Activated CD8-positive, alpha-beta memory T cell treated with anti-CD3 and anti-CD28 coated beads, Interleukin-2, amount 10 ng/mL, durations not matched to agents 7 days and 5 days (primary cell): ENCODE results near the gene COPS9. TPM values are rescaled to one million over a fixed set of nuclear protein-coding genes. Genes with fewer than 3 reads are reported as not detected.

Source experiments
- ATAC-seq: fragments of 150-1000 bp; cut with Tn5 transposase; one replicate; pipeline ENCODE4 v1.10.0; 2021; ENCODE audit warnings: moderate library complexity
- CTCF ChIA-PET: fragments of 350-600 bp; sonication (Branson Sonifier 250); formaldehyde crosslinking; loops from one replicate; lab custom pipeline; 2021; ENCODE audit warnings: antibody characterized with exemption; lab: Charles Lee
- DNase-seq: peaks from one replicate; pipeline ENCODE4 v3.0.0-alpha.2; 2020
- H3K27ac Mint-ChIP-seq: one replicate; pipeline ENCODE4 v1.8.0; 2021; ENCODE audit warnings: mild to moderate bottlenecking, mixed read lengths
- H3K27me3 Mint-ChIP-seq: one replicate; pipeline ENCODE4 v1.8.0; 2021; ENCODE audit warnings: mixed read lengths
- H3K36me3 Mint-ChIP-seq: one replicate; pipeline ENCODE4 v1.8.0; 2021; ENCODE audit warnings: mild to moderate bottlenecking, mixed read lengths
- H3K4me1 Mint-ChIP-seq: one replicate; pipeline ENCODE4 v1.8.0; 2021; ENCODE audit warnings: mixed read lengths
- H3K4me3 Mint-ChIP-seq: one replicate; pipeline ENCODE4 v1.8.0; 2021; ENCODE audit warnings: mild to moderate bottlenecking, moderate library complexity, mixed read lengths
- H3K9me3 Mint-ChIP-seq: one replicate; pipeline ENCODE4 v1.8.0; 2022; ENCODE audit warnings: low read depth, mixed read lengths
- total RNA-seq, 2 experiments: library from RNA; stranded (reverse); gene quantifications; one replicate each; pipeline ENCODE4 v1.2.3, GENCODE V29; 2021

Gene COPS9
- total RNA-seq, 2 experiments from 2014 or later: 80.4 to 112 TPM

DNA sequence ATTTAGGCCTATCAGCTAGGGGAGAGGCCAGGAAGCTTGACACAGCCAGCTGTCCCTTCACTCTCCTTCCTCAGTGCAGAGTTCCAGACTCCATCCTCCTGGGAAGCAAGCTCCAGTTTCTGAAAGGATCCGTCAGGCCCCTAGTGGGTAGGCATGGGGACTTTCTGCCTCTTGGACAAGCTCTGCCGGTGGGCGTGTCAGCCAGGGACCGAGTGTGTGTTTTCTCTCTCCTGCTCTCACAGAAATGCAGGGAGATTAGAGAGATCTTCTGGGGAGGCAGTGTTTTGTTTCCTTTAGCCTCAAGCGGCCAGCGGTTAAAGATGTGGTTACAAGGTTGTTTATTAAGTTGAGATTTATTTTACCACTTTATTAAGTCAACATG lies 34.2 kb upstream of the COPS9 start:
- H3K27ac Mint-ChIP-seq: no peak overlapping the region
- no peaks in the 10 kb centered on the region for H3K9me3 Mint-ChIP-seq
- H3K27me3 Mint-ChIP-seq: peaks cover 13% of the 10 kb centered on the region
- CTCF ChIA-PET: no interaction called here
- DNase-seq (no peak), ATAC-seq (no peak)
- H3K4me3 Mint-ChIP-seq: no peak overlapping the region
- no peaks in the 10 kb centered on the region for H3K36me3 Mint-ChIP-seq
- H3K4me1 Mint-ChIP-seq: no peaks in the 10 kb centered on the region

DNA sequence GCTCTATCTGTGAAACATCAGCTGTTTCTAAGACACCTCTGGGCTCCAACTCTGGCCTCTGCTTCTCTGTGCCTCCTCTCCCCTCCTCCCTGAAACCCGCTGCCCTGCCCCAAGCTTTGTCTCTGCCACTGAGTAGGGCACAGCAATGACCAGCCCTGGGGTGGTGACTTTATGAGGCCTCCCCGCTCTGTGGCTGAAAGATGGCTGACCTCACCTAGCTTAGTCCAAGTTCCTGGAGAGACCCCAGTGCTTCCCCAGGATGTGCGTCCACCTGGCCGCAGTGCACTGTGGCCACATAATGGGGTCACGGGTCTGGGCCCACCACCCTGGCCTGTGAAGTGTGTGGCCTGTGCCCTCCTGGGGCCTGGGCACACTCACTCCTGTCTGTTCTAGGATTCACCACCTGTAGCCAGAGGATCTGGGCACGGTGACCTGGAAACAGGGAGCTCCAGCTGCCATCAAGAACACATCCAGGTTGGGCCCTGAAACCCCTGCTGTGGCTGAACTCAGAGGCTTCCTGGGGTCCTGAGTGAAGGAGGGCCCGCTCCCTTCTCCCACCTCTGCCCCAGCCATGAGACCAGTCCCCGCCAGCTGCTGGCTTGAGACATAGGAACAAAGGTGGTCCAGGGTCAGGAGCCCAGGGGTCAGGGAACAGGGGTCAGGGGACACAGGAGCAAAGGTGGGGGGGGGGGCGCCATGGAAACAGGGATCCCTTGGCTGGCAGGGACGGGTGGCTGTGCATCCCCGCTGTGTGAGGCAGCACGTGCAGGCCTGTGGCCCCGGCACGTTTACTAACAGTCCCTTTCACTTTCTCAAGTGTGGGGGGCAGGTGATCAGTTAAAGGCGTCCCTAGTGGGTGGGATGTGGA lies 33.6 kb upstream of the COPS9 start:
- peaks cover 10% of the 10 kb centered on the region for H3K27me3 Mint-ChIP-seq
- no peak overlapping the region for H3K4me3 Mint-ChIP-seq
- no peaks in the 10 kb centered on the region for H3K4me1 Mint-ChIP-seq
- CTCF ChIA-PET: no interaction called here
- DNase-seq (no peak), ATAC-seq (no peak)
- H3K27ac Mint-ChIP-seq: no peak overlapping the region
- no peaks in the 10 kb centered on the region for H3K36me3 Mint-ChIP-seq
- H3K9me3 Mint-ChIP-seq: no peaks in the 10 kb centered on the region

DNA sequence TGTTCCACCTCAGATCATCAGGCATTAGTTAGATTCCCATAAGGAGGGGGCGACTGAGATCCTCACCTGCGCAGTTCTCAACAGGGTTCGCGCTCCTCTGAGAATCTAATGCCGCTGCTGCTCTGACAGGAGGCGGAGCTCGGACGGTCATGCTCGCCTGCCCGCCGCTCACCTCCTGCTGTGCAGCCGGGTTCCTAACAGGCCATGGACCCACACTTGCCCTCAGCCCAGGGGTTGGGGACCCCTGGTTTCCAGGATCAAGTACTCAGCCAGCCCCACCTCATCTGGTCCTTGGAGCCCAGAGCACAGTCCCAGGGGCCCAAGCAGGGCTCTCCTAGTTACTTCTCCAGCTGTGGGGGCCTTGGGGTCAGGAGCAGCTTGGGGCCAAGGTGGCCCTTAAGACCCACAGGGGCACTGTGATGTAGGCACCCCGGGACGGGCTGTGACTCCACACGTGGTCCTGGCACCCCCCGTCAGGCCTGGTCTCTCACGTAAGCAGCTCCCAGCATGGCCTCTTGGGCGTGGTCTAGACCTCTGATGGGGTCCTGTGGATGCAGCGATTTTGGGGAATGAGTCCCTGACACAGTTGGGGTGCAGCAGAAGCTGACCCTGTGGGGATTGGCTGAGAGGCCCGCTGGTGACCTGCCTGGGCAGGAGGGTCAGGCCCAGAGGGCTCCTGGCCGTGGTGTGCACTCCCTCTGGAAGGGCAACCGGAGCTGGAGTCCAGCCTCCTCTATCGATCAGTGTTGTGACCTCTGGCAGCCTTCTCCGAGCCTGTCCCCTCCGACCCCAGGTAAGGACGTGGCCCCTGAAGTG lies 32.6 kb upstream of the COPS9 start:
- CTCF ChIA-PET: no interaction called here
- peaks cover 8% of the 10 kb centered on the region for H3K9me3 Mint-ChIP-seq
- H3K4me3 Mint-ChIP-seq: no peak overlapping the region

DNA sequence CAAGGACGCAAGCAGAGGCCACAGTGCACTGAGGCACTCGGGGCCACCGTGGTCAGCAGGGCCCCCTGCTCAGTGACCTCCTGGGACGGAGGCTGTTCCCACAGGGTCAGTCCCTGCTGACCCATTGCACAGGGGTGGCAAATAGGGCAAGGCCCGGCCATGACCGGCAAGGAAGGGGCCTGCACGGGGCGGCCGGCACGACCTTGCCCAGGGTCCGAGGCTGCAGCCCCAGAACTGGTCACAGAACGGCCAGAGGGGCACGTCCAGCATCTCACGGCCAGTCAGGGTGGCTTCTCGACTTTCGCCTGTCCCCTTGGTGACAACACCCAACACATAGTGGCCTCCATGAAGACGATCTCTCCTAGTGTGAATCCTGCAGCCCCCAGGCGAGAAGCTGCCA lies 31.9 kb upstream of the COPS9 start:
- no peak overlapping the region for H3K4me3 Mint-ChIP-seq
- no peak for DNase-seq
- H3K27me3 Mint-ChIP-seq: no peaks in the 10 kb centered on the region
- no peak for ATAC-seq
- no peaks in the 10 kb centered on the region for H3K36me3 Mint-ChIP-seq
- H3K27ac Mint-ChIP-seq: no peak overlapping the region
- CTCF ChIA-PET: no interaction called here
- H3K4me1 Mint-ChIP-seq: no peaks in the 10 kb centered on the region
- H3K9me3 Mint-ChIP-seq: peaks cover 8% of the 10 kb centered on the region

More for the DNA sequence above, 32.6 kb upstream of the COPS9 start:
- H3K36me3 Mint-ChIP-seq: no peaks in the 10 kb centered on the region
- no peak overlapping the region for H3K27ac Mint-ChIP-seq
- no peak for ATAC-seq
- H3K4me1 Mint-ChIP-seq: no peaks in the 10 kb centered on the region
- H3K27me3 Mint-ChIP-seq: peaks cover 4% of the 10 kb centered on the region
- no peak for DNase-seq

DNA sequence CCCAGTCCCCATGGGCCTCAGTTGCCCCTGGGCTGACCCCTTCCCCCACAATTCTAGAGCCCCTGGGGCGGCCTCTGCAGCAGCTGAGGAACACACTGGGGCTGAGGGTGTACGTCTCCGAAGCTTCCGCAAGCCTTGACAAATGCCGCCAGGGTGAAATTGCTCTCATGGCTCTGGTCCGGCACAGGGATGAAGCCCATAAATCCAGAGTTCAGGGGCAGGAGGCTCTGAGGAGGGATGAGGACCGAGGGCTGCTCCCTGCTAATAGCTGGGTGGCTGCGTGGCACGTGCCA lies 31.4 kb upstream of the COPS9 start:
- no peaks in the 10 kb centered on the region for H3K36me3 Mint-ChIP-seq
- peaks cover 8% of the 10 kb centered on the region for H3K9me3 Mint-ChIP-seq
- DNase-seq (no peak), ATAC-seq (no peak)
- H3K4me3 Mint-ChIP-seq: no peak overlapping the region
- no peaks in the 10 kb centered on the region for H3K27me3 Mint-ChIP-seq
- CTCF ChIA-PET: no interaction called here
- H3K4me1 Mint-ChIP-seq: no peaks in the 10 kb centered on the region
- no peak overlapping the region for H3K27ac Mint-ChIP-seq

DNA sequence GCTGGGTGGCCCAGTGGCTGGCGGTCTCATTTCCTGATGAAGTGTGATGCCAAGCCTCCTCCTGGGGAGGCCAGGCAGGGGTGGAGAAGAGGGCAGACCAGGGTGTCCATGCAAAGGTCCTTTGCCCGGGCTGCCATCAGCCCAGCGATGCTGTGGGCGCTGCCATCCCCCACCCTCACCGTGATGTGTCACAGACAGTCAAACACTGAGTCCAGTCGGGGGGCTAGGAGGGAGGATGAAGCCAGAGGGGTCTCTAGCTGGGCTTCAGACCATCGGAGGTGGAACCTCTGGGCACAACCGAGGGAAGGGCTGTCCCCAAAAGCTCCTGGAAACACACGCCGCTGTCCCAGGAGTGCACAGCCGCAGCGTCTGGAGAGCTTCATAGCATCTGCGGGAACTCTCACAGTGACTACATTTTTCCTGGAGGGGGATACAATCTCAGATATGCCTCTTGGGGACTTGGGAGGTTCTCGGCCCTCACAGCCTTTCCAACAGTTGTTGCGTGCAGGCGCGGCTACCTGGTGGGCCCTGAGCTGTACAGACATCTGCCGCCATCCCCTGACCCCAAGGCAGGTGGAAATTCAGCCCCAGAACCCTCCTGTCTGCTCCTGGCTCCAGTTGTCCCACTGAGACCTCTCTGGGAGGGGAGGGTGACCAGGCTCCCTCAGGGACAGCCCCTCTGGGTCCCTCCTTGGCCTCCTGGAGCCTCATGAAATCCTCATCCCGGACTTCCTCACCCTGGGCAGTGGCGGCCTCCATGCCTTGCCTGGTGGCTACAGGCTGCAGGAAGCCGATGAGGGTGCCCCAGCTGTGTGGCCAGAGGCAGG lies 30.9 kb upstream of the COPS9 start:
- Mint-ChIP-seq H3K27me3 (no peaks in the 10 kb centered on the region), H3K4me3 (no peak overlapping the region), H3K4me1 (no peaks in the 10 kb centered on the region), H3K9me3 (peaks cover 8% of the 10 kb centered on the region), H3K36me3 (no peaks in the 10 kb centered on the region), H3K27ac (no peak overlapping the region)
- no peak for DNase-seq
- CTCF ChIA-PET: no interaction called here
- no peak for ATAC-seq

DNA sequence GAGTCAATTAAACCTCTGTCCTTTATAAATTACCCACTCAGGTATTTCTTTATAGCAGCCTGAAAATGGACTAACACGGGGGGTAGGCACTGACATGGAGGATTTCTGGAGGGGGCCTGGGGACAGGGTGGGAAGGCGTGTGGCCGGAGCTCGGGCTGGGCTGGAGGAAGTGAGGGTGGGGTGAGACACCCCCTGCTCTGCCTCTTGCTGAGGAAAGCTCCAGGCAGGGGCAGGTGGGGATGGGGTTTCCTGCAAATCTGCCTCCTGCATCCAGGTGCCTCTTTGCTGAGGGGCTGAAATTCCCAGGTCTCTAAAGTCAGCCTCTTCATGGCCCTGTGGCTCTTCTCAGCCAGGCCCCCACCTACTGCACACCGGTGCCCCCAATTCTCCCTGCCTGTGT lies 30.1 kb upstream of the COPS9 start:
- no peak for ATAC-seq
- H3K27me3 Mint-ChIP-seq: no peaks in the 10 kb centered on the region
- H3K4me1 Mint-ChIP-seq: no peaks in the 10 kb centered on the region
- no peaks in the 10 kb centered on the region for H3K36me3 Mint-ChIP-seq
- no peak overlapping the region for H3K4me3 Mint-ChIP-seq
- no peak for DNase-seq
- no peak overlapping the region for H3K27ac Mint-ChIP-seq
- CTCF ChIA-PET: no interaction called here
- H3K9me3 Mint-ChIP-seq: peaks cover 8% of the 10 kb centered on the region

DNA sequence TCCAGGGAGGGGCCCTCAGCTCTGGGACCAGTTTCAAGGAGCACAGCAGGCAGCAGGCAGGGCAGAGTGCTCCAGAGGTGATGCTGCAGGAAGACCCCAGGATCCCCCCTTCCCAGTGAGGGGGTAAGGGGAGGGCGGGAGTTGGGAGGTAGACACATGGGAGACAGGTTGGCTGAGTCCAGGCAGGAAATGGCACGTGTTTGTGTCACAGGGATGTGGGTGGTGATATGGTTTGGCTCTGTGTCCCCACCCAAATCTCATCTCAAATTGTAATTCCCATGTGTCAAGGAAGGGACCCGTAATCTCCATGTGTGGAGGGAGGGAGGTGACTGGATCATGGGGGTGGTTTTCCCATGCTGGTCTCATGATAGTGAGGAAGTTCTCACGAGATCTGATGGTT lies 29.6 kb upstream of the COPS9 start:
- H3K4me1 Mint-ChIP-seq: no peaks in the 10 kb centered on the region
- H3K4me3 Mint-ChIP-seq: no peak overlapping the region
- H3K27me3 Mint-ChIP-seq: no peaks in the 10 kb centered on the region
- no peak overlapping the region for H3K27ac Mint-ChIP-seq
- no peaks in the 10 kb centered on the region for H3K36me3 Mint-ChIP-seq
- ATAC-seq (no peak), DNase-seq (no peak)
- peaks cover 8% of the 10 kb centered on the region for H3K9me3 Mint-ChIP-seq
- CTCF ChIA-PET: no interaction called here

DNA sequence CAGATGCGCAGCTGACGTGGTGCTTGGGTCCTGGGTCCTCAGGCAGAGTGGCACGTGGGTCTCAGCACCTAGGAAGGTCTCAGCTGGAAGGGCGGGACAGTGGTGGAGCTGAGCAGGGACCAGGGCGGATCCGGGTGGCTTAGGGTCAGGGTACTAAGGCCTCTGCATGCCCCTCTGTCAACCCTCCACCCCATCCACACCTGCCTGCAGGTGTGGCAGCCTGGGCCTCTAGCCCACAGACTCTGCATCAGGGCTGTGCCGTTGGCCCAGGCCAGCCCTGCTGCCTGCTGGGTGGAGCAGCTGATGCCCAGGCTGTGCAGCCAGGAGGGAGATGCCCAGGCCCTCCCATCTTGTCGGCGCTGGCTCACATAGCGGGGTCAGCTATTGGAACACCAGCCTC lies 28.9 kb upstream of the COPS9 start:
- peaks cover 8% of the 10 kb centered on the region for H3K9me3 Mint-ChIP-seq
- no peaks in the 10 kb centered on the region for H3K36me3 Mint-ChIP-seq
- H3K27ac Mint-ChIP-seq: no peak overlapping the region
- H3K4me3 Mint-ChIP-seq: no peak overlapping the region
- DNase-seq: no peak
- H3K27me3 Mint-ChIP-seq: no peaks in the 10 kb centered on the region
- no peaks in the 10 kb centered on the region for H3K4me1 Mint-ChIP-seq
- ATAC-seq: no peak
- CTCF ChIA-PET: no interaction called here

DNA sequence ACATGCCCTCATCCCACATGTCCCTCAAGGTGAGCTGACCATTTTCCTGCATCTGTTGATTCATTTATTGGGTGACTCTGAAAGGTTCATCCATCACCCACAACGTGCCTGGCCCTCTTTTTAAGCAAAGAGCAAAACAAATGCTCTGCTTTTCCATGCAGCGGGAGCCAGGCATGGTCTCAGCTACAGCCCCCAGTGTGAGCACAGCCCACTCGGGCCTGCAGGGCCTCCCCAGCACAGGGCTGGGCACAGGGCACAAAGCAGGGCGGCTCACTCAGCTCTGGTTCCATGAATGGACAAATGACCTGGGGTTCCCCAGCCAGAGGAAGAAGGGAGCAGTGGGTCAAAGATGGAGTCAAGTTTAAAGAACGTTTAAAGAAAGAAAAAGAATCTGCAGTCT lies 28.5 kb upstream of the COPS9 start:
- Mint-ChIP-seq H3K9me3 (peaks cover 8% of the 10 kb centered on the region), H3K27me3 (no peaks in the 10 kb centered on the region), H3K4me3 (no peak overlapping the region), H3K36me3 (no peaks in the 10 kb centered on the region), H3K4me1 (no peaks in the 10 kb centered on the region), H3K27ac (no peak overlapping the region)
- CTCF ChIA-PET: no interaction called here
- ATAC-seq (no peak), DNase-seq (no peak)

DNA sequence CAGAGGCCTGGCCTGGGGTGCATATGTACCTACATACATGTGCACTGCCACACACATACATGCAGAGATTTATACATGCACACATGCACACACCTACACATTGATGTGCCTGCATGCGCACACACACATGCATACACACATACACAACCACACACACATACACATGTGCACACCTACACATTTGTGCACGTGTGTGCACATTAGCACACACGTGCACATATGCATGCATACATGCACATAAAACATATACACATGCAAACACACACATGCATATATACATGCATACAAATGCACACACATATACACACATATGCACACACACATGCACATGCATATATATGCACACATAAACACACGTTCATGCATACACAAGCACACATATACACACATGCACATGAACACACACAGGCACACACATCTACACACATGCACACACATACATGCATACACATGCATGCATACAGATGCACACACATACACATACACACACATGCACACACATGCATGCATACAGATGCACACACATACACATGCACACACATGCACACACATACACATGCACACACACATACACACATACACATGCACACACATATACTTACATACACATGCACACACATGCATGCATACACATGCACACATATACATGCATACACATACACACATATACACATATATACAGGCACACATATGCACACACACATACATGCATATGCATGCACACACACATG lies 27.9 kb upstream of the COPS9 start:
- peaks cover 8% of the 10 kb centered on the region for H3K9me3 Mint-ChIP-seq
- H3K27me3 Mint-ChIP-seq: no peaks in the 10 kb centered on the region
- H3K4me1 Mint-ChIP-seq: no peaks in the 10 kb centered on the region
- H3K27ac Mint-ChIP-seq: no peak overlapping the region
- ATAC-seq: no peak
- no peak overlapping the region for H3K4me3 Mint-ChIP-seq
- CTCF ChIA-PET: no interaction called here
- no peaks in the 10 kb centered on the region for H3K36me3 Mint-ChIP-seq
- no peak for DNase-seq

DNA sequence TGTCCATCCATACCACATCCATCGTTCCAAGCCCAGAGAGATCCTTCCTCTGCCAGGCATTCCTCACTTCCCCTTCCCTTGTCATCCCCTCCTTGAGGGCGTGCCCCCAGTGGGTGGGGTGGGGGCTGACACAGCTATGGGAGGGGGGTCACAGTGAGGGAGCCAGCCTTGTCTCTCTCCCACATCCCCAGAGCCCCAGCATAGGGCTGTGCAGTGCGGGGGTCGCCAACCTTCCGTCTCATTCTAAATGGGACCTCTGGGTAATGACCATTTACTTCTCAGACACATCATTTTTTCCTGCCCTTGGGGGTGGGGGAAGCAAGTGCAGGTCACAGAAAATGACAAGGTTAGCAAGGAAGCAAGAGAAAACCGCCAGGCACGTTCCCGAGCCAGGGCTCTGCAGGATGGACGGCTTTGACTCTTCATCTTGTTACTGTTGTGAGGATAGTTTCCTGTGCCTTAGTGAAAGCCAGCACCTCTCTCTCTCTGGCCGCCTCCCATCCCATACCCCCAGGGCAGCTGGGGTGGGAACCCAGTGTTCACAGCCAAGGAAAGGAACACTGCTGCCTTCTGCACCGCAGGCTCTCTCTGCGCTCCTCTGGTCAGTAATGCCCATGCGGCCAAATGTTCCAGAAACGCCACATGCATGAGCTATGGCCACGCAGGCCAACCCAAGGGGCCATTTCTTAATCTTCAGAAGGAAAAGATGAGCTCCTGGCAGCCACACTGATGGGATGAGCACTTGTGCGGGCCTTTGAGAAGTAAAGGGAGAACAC lies 27.0 kb upstream of the COPS9 start:
- H3K9me3 Mint-ChIP-seq: peaks cover 8% of the 10 kb centered on the region
- no peaks in the 10 kb centered on the region for H3K36me3 Mint-ChIP-seq
- CTCF ChIA-PET: no interaction called here
- DNase-seq (no peak), ATAC-seq (no peak)
- H3K27me3 Mint-ChIP-seq: no peaks in the 10 kb centered on the region
- H3K27ac Mint-ChIP-seq: no peak overlapping the region
- no peak overlapping the region for H3K4me3 Mint-ChIP-seq
- H3K4me1 Mint-ChIP-seq: no peaks in the 10 kb centered on the region
